GM04503 (cell line): Measurements from ENCODE around the gene ARMC5.
"Not testable (repeated sequence)": the region's sequence is repeated elsewhere in the genome, so short reads cannot be mapped to it uniquely, and the experiment has no call there.

Experiments
- DNase-seq: peaks from one replicate; pipeline ENCODE4 v3.0.0-alpha.2; 2012; ENCODE audit warnings: low read depth

ARMC5 gene

GRCh38 chr16:31477220-31478216, 18.2 kb downstream of the ARMC5 start:
- DNase-seq = no peak

DNA sequence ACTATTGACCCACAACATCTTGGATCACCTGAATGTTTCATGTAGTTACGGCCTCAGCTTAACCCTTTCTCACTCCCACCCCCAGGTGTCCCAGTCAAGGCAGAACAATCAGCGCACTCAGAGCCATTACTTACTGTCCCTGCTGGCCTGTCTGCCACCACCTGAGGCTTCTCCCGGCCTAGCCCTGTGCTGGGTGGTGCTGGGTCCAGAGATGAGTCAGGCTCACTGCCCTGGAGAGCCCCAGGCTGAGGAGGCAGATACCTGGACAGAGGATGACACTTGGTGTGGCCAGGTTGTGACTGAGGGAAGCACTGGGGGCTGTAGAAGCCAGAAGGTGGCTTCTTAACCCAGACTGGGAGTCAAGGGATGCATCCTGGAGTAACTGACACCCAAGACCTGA, 19.7 kb downstream of the ARMC5 start:
- DNase-seq = no peak

GRCh38 chr16:31479751-31480150, 20.4 kb downstream of the ARMC5 start:
- DNase-seq = no peak

DNA sequence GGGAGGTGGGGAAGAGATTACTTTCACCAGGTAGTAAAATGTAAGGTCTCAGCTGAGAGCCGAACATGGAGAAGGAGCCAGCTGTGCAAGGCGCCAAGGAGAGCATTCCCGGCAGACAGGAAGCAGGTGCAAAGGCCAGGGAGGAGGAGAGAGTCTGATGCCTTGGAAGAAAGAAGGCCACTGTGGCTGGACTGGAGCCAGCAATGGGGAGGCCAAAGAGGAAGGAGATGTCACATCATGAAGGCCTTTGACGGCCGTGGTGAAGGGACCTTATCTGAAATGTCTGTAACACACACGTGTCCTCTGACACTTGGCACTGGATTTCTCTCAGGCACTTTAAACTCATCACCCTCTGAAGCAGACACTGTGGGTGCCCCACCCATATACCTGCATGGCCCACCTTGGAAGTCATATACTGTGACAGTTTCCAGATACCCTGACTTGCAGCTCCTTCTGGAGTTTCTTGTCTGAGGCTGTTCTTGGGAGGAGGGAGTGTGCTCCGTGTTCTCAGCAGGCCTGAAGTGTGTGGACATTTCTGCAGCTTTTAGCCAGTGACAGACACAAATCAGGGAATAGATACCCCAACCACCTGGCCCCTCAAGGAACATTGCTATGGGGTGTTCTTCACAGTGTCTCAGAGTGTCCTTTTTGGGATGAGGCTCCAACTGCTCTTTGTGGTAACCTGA, 21.7 kb downstream of the ARMC5 start:
- no peak for DNase-seq

- no peak for DNase-seq
Observed at GRCh38 chr16:31483081-31483480, 23.8 kb downstream of the ARMC5 start, which contains the start of gene SLC5A2. Gene SLC5A2, plus strand, starts transcription at chr16:31483123. Its CDS starts 14 bp downstream, at chr16:31483137.

DNA sequence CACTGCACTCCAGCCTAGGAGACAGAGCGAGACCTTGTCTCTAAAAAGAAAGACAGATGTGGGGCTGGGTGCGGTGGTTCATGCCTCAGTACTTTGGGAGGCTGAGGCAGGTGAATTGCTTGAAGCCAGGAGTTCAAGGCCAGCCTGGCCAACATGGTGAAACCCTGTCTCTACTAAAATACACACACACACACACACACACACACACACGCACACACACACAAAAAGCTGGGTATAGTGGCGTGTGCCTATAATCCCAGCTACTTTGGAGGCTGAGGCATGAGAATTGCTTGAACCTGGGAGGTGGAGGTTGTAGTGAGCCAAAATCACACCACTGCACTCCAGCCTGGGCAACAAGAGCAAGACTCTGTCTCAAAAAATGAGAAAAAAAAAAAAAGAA, 24.7 kb downstream of the ARMC5 start:
- DNase-seq = not testable (repeated sequence)

- DNase-seq = no peak
Observed at GRCh38 chr16:31484491-31485171, 25.3 kb downstream of the ARMC5 start.

DNA sequence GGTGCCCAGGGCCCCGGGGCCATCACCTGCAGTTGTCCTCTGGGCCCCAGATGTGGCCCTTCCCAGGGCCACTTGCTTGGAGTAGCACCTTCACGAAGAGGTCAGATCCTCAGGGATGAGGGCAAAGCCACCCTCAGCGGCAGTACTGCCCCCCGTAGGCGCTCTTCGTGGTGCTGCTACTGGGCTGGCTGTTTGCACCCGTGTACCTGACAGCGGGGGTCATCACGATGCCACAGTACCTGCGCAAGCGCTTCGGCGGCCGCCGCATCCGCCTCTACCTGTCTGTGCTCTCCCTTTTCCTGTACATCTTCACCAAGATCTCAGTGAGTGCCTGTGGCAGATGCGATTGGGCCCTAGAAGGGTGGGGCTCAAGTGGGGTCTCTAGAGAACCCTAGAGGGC, 26.3 kb downstream of the ARMC5 start:
- DNase-seq = no peak

GRCh38 chr16:31486045-31486444, 26.7 kb downstream of the ARMC5 start:
- no peak for DNase-seq

GRCh38 chr16:31487071-31487719, 27.9 kb downstream of the ARMC5 start:
- DNase-seq = no peak

DNA sequence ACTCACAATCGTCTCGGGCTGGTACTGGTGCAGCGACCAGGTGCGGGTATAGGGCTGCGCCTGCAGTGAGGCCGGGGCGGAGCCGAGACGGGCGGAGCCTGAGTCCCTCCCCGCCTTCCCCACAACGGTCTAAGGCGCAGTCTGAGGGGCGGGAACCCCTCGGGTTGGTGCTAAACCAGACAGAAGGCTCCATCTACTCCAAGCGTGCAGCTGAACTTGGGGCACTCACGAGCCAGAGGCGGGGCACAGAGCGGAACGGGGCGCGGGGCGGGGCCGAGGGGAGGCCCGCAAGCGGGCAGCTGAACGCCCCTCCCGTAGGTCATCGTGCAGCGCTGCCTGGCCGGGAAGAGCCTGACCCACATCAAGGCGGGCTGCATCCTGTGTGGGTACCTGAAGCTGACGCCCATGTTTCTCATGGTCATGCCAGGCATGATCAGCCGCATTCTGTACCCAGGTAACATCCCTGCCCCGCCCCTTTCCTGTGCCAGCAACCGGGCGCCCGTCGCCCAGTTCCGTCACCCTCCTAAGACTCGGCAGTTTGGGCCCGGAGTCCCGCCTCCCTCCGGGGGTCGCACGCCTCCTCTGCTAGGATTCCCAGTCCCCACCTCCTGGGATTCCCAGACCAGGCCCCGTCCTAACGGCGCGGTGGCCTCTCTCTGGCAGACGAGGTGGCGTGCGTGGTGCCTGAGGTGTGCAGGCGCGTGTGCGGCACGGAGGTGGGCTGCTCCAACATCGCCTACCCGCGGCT, 28.6 kb downstream of the ARMC5 start:
- no peak for DNase-seq

GRCh38 chr16:31488468-31489297, 29.4 kb downstream of the ARMC5 start:
- no peak for DNase-seq

DNA sequence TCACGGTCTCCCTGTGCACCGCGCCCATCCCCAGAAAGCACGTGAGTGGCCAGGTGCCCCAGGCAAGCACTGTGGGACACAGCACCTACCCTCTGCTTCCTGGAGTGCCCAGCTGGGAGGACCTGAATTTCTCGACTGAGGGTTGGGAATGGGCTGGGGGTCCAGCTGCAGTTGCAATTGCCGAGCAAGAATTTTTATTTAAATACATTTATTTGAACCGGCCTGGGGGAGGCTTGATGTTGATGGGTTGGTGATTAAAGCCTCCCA, 29.9 kb downstream of the ARMC5 start:
- no peak for DNase-seq

- no peak for DNase-seq
Observed at GRCh38 chr16:31489616-31490584, 30.6 kb downstream of the ARMC5 start.

- no peak for DNase-seq
Observed at GRCh38 chr16:31491778-31492418, 32.6 kb downstream of the ARMC5 start.

DNA sequence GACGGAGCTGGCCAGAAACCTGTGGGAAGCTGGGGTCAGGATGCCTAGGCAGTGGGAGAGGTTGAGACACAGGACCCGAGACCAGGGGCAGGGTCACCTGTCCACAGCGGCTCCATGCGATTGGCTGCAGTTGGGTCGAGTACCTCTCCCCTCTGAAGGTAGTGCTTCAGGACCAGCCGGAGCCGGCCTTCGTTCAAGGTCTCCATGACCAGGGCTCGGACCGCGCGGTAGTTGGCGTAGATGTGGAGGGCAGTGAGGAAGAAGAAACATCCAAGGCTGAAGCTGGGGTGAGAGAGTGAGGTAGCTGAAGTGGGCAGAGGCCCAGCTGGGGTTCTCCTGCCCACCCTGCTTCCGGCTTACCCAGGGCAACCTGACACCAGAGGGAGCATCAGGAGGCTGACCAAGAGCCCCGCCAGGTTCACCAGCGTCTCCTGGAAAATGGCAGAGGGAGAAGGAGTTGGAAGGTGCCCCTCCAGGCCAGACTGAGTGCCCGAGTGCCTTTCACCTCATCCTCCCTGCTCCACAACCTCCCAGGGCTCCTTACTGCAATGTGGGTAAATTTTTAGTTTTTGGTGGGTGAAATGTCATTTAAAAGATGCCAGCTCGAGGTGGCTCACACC, 34.3 kb downstream of the ARMC5 start:
- DNase-seq = no peak

GRCh38 chr16:31496670-31497069, 37.4 kb downstream of the ARMC5 start:
- DNase-seq = no peak

DNA sequence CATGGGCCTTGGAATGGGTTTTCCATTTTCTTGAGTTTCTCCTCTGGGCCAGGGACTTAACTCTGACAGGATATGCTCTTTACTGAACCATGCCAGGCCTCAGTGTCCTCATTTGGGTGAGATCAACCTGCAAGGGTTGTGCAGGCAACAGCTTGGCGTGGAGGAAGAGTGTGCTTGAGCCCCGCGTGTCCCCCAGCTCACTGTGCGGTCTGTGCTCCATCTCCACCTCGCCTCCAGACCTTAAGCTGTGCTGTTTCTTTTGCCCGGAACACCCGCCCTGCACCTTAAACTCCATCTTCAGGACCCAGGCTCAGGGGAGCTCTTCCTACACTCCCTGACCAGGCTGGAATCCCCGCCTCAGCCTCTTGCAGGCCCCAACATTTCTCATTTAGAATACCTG, 39.2 kb downstream of the ARMC5 start:
- DNase-seq = no peak
